H1 (cell line): ENCODE data around the gene NELFB. TPM values are rescaled to one million over a fixed set of nuclear protein-coding genes. Genes with fewer than 3 reads are reported as not detected.

Experiments
- CTCF ChIA-PET: fragments of 300-600 bp; sonication (Branson Sonifier 250); formaldehyde crosslinking; loops from one replicate; lab custom pipeline; 2021; ENCODE audit not compliant: partially characterized antibody; lab: Charles Lee
- POLR2A ChIA-PET: fragments of 300-600 bp; sonication (Branson Sonifier 250); formaldehyde crosslinking; loops from one replicate; lab custom pipeline; 2021; ENCODE audit warnings: inconsistent platforms; ENCODE audit not compliant: partially characterized antibody; lab: Charles Lee
- DNase-seq, 2 experiments: peaks; one replicate each; pipeline versions ENCODE4 v3.0.0 to v3.0.0-alpha.2; 2010 to 2022; ENCODE audit warnings: low spot score in 2 of 2, low read depth in 1 of 2, mixed read lengths in 1 of 2
- FAIRE-seq: peaks from 2 replicates; lab custom pipeline; 2011; peaks lifted over from hg19 to GRCh38; lab: Jason Lieb, UNC
- H2AFZ ChIP-seq: 2 replicates; pipeline ENCODE4 v1.8.1; 2012; ENCODE audit warnings: low read length, inconsistent platforms
- H2AK5ac ChIP-seq: 2 replicates; pipeline ENCODE4 v1.6.1; 2013; ENCODE audit warnings: low read depth, low read length
- H2BK120ac ChIP-seq: replicated peaks from 2 replicates; pipeline ENCODE3; 2013; ENCODE audit warnings: low read depth, low read length, inconsistent platforms
- H2BK12ac ChIP-seq: 2 replicates; pipeline ENCODE4 v1.6.1; 2013; ENCODE audit warnings: low read depth, low read length
- H2BK15ac ChIP-seq: 2 replicates; pipeline ENCODE4 v1.6.1; 2013; ENCODE audit warnings: low read length
- H2BK20ac ChIP-seq: 2 replicates; pipeline ENCODE4 v1.6.1; 2013; ENCODE audit warnings: low read length
- H2BK5ac ChIP-seq: 2 replicates; pipeline ENCODE4 v1.6.1; 2013; ENCODE audit warnings: low read depth, low read length
- H3K14ac ChIP-seq: 2 replicates; pipeline ENCODE4 v1.6.1; 2013; ENCODE audit warnings: inconsistent platforms; ENCODE audit not compliant: insufficient read length
- H3K18ac ChIP-seq: 2 replicates; pipeline ENCODE4 v1.6.1; 2013; ENCODE audit warnings: low read length; ENCODE audit errors: extremely low read depth
- H3K23ac ChIP-seq: 2 replicates; pipeline ENCODE4 v1.6.1; 2013; ENCODE audit warnings: inconsistent platforms; ENCODE audit not compliant: insufficient read length
- H3K23me2 ChIP-seq: 2 replicates; pipeline ENCODE4 v1.6.1; 2013; ENCODE audit warnings: low read depth, low read length
- H3K27ac ChIP-seq: 2 replicates; pipeline ENCODE4 v1.6.1; 2011; ENCODE audit warnings: low read depth, low read length, inconsistent platforms
- H3K27me3 ChIP-seq, 4 experiments: replicated peaks in 1 of 4; 1 replicate in 1 of 4; 2 replicates in 3 of 4; pipeline versions ENCODE4 v1.6.1 to v1.8.1; 2011 to 2013; ENCODE audit warnings: low read length in 3 of 4, mild to moderate bottlenecking in 3 of 4, inconsistent platforms in 2 of 4, mixed read lengths in 2 of 4, moderate library complexity in 1 of 4; ENCODE audit not compliant: control insufficient read depth in 3 of 4, insufficient read depth in 3 of 4; ENCODE audit errors: extremely low read depth in 1 of 4
- H3K36me3 ChIP-seq, 4 experiments: 2 replicates each; pipeline versions ENCODE4 v1.6.1 to v1.8.1; 2011 to 2013; ENCODE audit warnings: mild to moderate bottlenecking in 4 of 4, low read length in 3 of 4, moderate library complexity in 2 of 4, control low read depth in 1 of 4, inconsistent platforms in 1 of 4; ENCODE audit not compliant: insufficient read depth in 4 of 4, control insufficient read depth in 2 of 4
- H3K4ac ChIP-seq: replicated peaks from 2 replicates; pipeline ENCODE3; 2013; ENCODE audit warnings: low read length, low read depth, mixed read lengths, inconsistent platforms; ENCODE audit not compliant: insufficient read length
- H3K4me1 ChIP-seq, 4 experiments: replicated peaks in 1 of 4; 1 replicate in 1 of 4; 2 replicates in 3 of 4; pipeline versions ENCODE4 v1.6.1 to v1.8.1; 2011 to 2013; ENCODE audit warnings: low read length in 3 of 4, inconsistent platforms in 2 of 4, mixed read lengths in 1 of 4; ENCODE audit not compliant: insufficient read depth in 4 of 4, control insufficient read depth in 3 of 4
- H3K4me2 ChIP-seq, 2 experiments: 2 replicates each; pipeline versions ENCODE4 v1.6.1 to v1.8.1; 2011 to 2013; ENCODE audit warnings: low read depth in 2 of 2, low read length in 2 of 2, control low read depth in 1 of 2, inconsistent platforms in 1 of 2, mild to moderate bottlenecking in 1 of 2; ENCODE audit not compliant: insufficient read depth in 1 of 2
- H3K4me3 ChIP-seq, 4 experiments: fragments of 200-600, 300-600 bp in 1 of 4; sonication (generic), shearing (Covaris generic), sonication (Bioruptor Twin) in 1 of 4; 2 replicates each; pipeline versions ENCODE4 v1.5.1 to v1.8.1; 2011 to 2016; ENCODE audit warnings: low read length in 4 of 4, low read depth in 3 of 4, control low read depth in 2 of 4, inconsistent platforms in 2 of 4, mild to moderate bottlenecking in 2 of 4, mixed read lengths in 1 of 4, moderate library complexity in 1 of 4; ENCODE audit not compliant: insufficient read depth in 2 of 4; ENCODE audit errors: extremely low read depth in 1 of 4
- H3K56ac ChIP-seq: replicated peaks from 2 replicates; pipeline ENCODE3; 2013; ENCODE audit warnings: low read depth, mild to moderate bottlenecking, mixed read lengths, low read length, inconsistent platforms; ENCODE audit not compliant: insufficient read length
- H3K79me1 ChIP-seq: 2 replicates; pipeline ENCODE4 v1.6.1; 2013; ENCODE audit warnings: low read depth, low read length, control low read depth
- H3K79me2 ChIP-seq, 2 experiments: 2 replicates each; pipeline versions ENCODE4 v1.6.1 to v1.8.1; 2012 to 2013; ENCODE audit warnings: low read length in 2 of 2, mild to moderate bottlenecking in 2 of 2, inconsistent platforms in 1 of 2; ENCODE audit not compliant: insufficient read depth in 2 of 2, control insufficient read depth in 1 of 2
- H3K9ac ChIP-seq, 4 experiments: replicated peaks in 1 of 4; 1 replicate in 1 of 4; 2 replicates in 3 of 4; pipeline versions ENCODE4 v1.6.1 to v1.8.1; 2011 to 2013; ENCODE audit warnings: low read depth in 3 of 4, low read length in 3 of 4, control low read depth in 2 of 4, mild to moderate bottlenecking in 2 of 4, moderate library complexity in 2 of 4, inconsistent platforms in 1 of 4; ENCODE audit errors: extremely low read depth in 1 of 4
- H3K9me3 ChIP-seq, 2 experiments: 2 replicates each; pipeline versions ENCODE4 v1.6.1 to v1.8.1; 2012 to 2013; ENCODE audit warnings: mild to moderate bottlenecking in 2 of 2, moderate library complexity in 2 of 2, control low read depth in 1 of 2, inconsistent platforms in 1 of 2, low read depth in 1 of 2, low read length in 1 of 2, mixed read lengths in 1 of 2; ENCODE audit not compliant: insufficient read depth in 2 of 2
- H4K20me1 ChIP-seq, 2 experiments: replicated peaks in 1 of 2; 2 replicates each; pipeline versions ENCODE3 to v1.8.1; 2011 to 2013; ENCODE audit warnings: inconsistent platforms in 2 of 2, low read length in 2 of 2, mild to moderate bottlenecking in 1 of 2; ENCODE audit not compliant: insufficient read depth in 2 of 2, control insufficient read depth in 1 of 2
- H4K5ac ChIP-seq: 2 replicates; pipeline ENCODE4 v1.6.1; 2013; ENCODE audit warnings: low read length, low read depth, mixed read lengths, inconsistent platforms; ENCODE audit not compliant: insufficient read length
- H4K8ac ChIP-seq: 2 replicates; pipeline ENCODE4 v1.8.0; 2013; ENCODE audit warnings: mild to moderate bottlenecking, moderate library complexity, low read length, inconsistent platforms; ENCODE audit not compliant: insufficient read depth; ENCODE audit errors: extremely low read depth
- H4K91ac ChIP-seq: replicated peaks from 2 replicates; pipeline ENCODE3; 2013; ENCODE audit warnings: low read length, mixed read lengths, inconsistent platforms; ENCODE audit not compliant: insufficient read length
- GTF2F1 ChIP-seq: IDR thresholded peaks from 2 replicates; pipeline ENCODE4 v1.6.1; 2012; ENCODE audit warnings: low read depth, low read length, improper control_type of control experiment, borderline replicate concordance
- JUN ChIP-seq: IDR thresholded peaks from 2 replicates; pipeline ENCODE4 v1.6.1; 2011; ENCODE audit warnings: low read depth, mild to moderate bottlenecking, improper control_type of control experiment, low read length
- JUND ChIP-seq: IDR thresholded peaks from 2 replicates; pipeline ENCODE4 v1.6.1; 2011; ENCODE audit warnings: mild to moderate bottlenecking, improper control_type of control experiment, low read length
- POU5F1 ChIP-seq: IDR thresholded peaks from 2 replicates; pipeline ENCODE4 v1.6.1; 2011; ENCODE audit warnings: low read depth, mild to moderate bottlenecking, low read length, moderate library complexity
- RFX5 ChIP-seq: IDR thresholded peaks from 2 replicates; pipeline ENCODE4 v1.6.1; 2011; ENCODE audit warnings: low read depth, low read length, improper control_type of control experiment, borderline replicate concordance
- RNF2 ChIP-seq: fragments of 200-900, 300-1000 bp; sonication (generic); IDR thresholded peaks from 2 replicates; pipeline ENCODE4 v1.7.1; 2016; ENCODE audit warnings: borderline replicate concordance, low read depth, mild to moderate bottlenecking, antibody characterized with exemption, low read length; ENCODE audit not compliant: poor library complexity, severe bottlenecking; ENCODE audit errors: missing control alignments
- ZNF274 ChIP-seq: IDR thresholded peaks from 2 replicates; pipeline ENCODE4 v1.7.0; 2012; ENCODE audit warnings: low read length, borderline replicate concordance; ENCODE audit errors: extremely low read depth
- WGBS, 2 experiments: shearing (Covaris generic) in 1 of 2; methylation state at CpG; one replicate each; pipeline versions ENCODE4 v1.1.6 to v1.1.7; 2013 to 2015; ENCODE audit warnings: low lambda C conversion rate in 2 of 2, mixed read lengths in 2 of 2, inconsistent platforms in 1 of 2, low coverage in 1 of 2, missing lambda C conversion rate in 1 of 2; ENCODE audit not compliant: insufficient replicate concordance in 2 of 2, insufficient coverage in 1 of 2, insufficient read length in 1 of 2; ENCODE audit errors: extremely low coverage in 1 of 2, missing lambda C conversion rate in 1 of 2; 5-methylcytosine and 5-hydroxymethylcytosine counted together
- polyA plus RNA-seq, 7 experiments: library from polyadenylated mRNA; depleted of rRNA in 3 of 7; stranded (reverse) in 5 of 7; unstranded in 2 of 7; fragments of >200 nt in 5 of 7; fragments of 200-250 nt in 2 of 7; gene quantifications; 1 replicate in 5 of 7; 2 replicates in 1 of 7; 4 replicates in 1 of 7; pipeline versions ENCODE4 v1.2.1 to v1.2.3, GENCODE V29; 2011 to 2013; ENCODE audit warnings: missing spikeins in 2 of 7, mixed read lengths in 2 of 7
- total RNA-seq: library from RNA; stranded (reverse); fragmentation: NEBNext Ultra II Directional; extraction: Animal tissue kit (Norgen Biotek cat#: 25700); gene quantifications from 2 replicates; pipeline ENCODE4 v1.2.1, GENCODE V29; 2021
- TF ChIP-seq, protein P1 (sequence below): IDR thresholded peaks from 2 replicates; pipeline ENCODE4 v1.6.1; 2012; ENCODE audit warnings: low read length, inconsistent platforms
- TF ChIP-seq, protein P2 (sequence below): IDR thresholded peaks from 2 replicates; pipeline ENCODE4 v1.6.1; 2012; ENCODE audit warnings: inconsistent platforms

Gene NELFB
- total and polyA plus RNA-seq, 2 of the 8 experiments (the other 6 are each of a cell fraction or from before 2014, with no cell fraction given): 57.6 to 78.0 TPM

DNA sequence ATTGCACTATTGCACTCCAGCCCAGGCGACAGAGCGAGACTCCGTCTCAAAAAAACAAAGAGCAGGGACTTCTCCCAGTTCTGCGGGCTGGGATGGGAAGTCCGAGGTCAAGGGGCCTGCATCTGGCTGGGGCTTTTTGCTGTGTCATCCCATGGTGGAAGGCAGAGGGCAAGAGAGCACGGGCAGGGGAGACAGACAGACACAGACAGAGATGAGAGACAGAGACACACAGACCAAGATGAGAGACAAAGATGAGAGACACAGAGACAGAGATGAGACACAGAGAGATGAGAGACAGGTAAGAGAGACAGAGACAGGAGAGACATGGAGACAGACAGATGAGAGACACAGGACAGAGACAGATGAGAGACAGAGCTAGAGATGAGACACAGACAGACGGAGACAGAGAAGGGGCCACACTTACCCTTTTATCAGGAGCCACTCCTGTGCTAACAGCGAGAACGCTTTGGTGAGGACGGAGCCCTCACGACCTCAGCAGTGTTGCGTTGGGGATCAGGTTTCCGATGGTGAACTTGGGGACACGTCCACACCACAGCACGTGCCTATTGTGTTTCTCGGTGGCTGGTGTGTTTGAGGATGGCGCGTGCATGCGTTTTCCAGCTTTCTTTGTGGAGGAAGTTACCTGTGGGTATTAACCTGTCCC, 13.5 kb downstream of the NELFB start:
- POLR2A ChIA-PET: interaction anchor here (1.7 to 69.9 kb wide), 3 partner anchors 12 to 34 kb away, joined by 4 to 1462 read pairs (median 1462); partner anchors contain the start of genes CYSRT1, NDOR1, NELFB and RNF208
- no peak overlapping the region for H3K4me3 ChIP-seq
- no peak overlapping the region for H4K91ac ChIP-seq
- no peaks in the 10 kb centered on the region for H3K27me3 ChIP-seq
- H3K56ac ChIP-seq: no peak overlapping the region
- H4K5ac ChIP-seq: no peak overlapping the region
- no peak overlapping the region for H2AFZ ChIP-seq
- H3K79me1 ChIP-seq: no peaks in the 10 kb centered on the region
- peaks cover 4 to 9% of the 10 kb centered on the region in 2 experiments for H4K20me1 ChIP-seq
- DNase-seq (no peak), FAIRE-seq (no peak)
- H3K23ac ChIP-seq: no peak overlapping the region
- no peak overlapping the region for H2BK12ac ChIP-seq
- H2AK5ac ChIP-seq: no peak overlapping the region
- 93% methylated on average over 19 of the region's 19 CpGs; no CpG with 5 or more reads in 1 of the 2 experiments for WGBS, 2 experiments
- H3K4me2 ChIP-seq: no peak overlapping the region
- no peak overlapping the region for H3K27ac ChIP-seq
- no peaks in the 10 kb centered on the region for H3K9me3 ChIP-seq
- H3K4me1 ChIP-seq: peaks cover 0 to 3% (median 1%) of the 10 kb centered on the region in 4 experiments; a peak in 3 of 7 replicates
- peaks cover 6 to 39% (median 27%) of the 10 kb centered on the region in 4 experiments for H3K36me3 ChIP-seq
- no peak overlapping the region for H2BK120ac ChIP-seq
- H3K4ac ChIP-seq: no peak overlapping the region
- no peak overlapping the region for H2BK15ac ChIP-seq
- no peak overlapping the region for H3K18ac ChIP-seq
- CTCF ChIA-PET: interaction anchor here (1.1 to 1.9 kb wide), 3 partner anchors 11 to 32 kb away, joined by 3 to 6 read pairs (median 4); no protein-coding TSS in a partner anchor
- no peak overlapping the region; the same call in 1 of the 2 replicates for H2BK5ac ChIP-seq
- no peak overlapping the region for H2BK20ac ChIP-seq
- H3K14ac ChIP-seq: no peak overlapping the region
- H3K9ac ChIP-seq: no peak overlapping the region
- peaks cover under 1% of the 10 kb centered on the region; the same call in 1 of the 2 replicates for H3K23me2 ChIP-seq
- H4K8ac ChIP-seq: no peak overlapping the region
- H3K79me2 ChIP-seq: no peaks in the 10 kb centered on the region
- no peak for TF ChIP-seq JUN
- no peak for TF ChIP-seq GTF2F1
- no peak for TF ChIP-seq POU5F1
- no peak for TF ChIP-seq ZNF274
- TF ChIP-seq JUND: no peak
- TF ChIP-seq RNF2: no peak
- TF ChIP-seq RFX5: no peak
- TF ChIP-seq, protein P1, sequence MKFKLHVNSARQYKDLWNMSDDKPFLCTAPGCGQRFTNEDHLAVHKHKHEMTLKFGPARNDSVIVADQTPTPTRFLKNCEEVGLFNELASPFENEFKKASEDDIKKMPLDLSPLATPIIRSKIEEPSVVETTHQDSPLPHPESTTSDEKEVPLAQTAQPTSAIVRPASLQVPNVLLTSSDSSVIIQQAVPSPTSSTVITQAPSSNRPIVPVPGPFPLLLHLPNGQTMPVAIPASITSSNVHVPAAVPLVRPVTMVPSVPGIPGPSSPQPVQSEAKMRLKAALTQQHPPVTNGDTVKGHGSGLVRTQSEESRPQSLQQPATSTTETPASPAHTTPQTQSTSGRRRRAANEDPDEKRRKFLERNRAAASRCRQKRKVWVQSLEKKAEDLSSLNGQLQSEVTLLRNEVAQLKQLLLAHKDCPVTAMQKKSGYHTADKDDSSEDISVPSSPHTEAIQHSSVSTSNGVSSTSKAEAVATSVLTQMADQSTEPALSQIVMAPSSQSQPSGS: no peak
- TF ChIP-seq, protein P2, sequence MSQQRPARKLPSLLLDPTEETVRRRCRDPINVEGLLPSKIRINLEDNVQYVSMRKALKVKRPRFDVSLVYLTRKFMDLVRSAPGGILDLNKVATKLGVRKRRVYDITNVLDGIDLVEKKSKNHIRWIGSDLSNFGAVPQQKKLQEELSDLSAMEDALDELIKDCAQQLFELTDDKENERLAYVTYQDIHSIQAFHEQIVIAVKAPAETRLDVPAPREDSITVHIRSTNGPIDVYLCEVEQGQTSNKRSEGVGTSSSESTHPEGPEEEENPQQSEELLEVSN: no peak
